Measurements from ENCODE around the gene UPF2.

- TF ChIP-seq, protein P1, sequence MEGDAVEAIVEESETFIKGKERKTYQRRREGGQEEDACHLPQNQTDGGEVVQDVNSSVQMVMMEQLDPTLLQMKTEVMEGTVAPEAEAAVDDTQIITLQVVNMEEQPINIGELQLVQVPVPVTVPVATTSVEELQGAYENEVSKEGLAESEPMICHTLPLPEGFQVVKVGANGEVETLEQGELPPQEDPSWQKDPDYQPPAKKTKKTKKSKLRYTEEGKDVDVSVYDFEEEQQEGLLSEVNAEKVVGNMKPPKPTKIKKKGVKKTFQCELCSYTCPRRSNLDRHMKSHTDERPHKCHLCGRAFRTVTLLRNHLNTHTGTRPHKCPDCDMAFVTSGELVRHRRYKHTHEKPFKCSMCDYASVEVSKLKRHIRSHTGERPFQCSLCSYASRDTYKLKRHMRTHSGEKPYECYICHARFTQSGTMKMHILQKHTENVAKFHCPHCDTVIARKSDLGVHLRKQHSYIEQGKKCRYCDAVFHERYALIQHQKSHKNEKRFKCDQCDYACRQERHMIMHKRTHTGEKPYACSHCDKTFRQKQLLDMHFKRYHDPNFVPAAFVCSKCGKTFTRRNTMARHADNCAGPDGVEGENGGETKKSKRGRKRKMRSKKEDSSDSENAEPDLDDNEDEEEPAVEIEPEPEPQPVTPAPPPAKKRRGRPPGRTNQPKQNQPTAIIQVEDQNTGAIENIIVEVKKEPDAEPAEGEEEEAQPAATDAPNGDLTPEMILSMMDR (IDR thresholded peaks at IDR 0.05), result no peak
- TF ChIP-seq POLR2A (IDR thresholded peaks at IDR 0.05), result no peak
Measured at GRCh38 chr10:11879387-11880094, 163.1 kb downstream of the UPF2 start.
